SU-DHL-6 (cell line): ENCODE measurements around the gene FLNB.

Source experiments
- EZH2phosphoT487 ChIP-seq: fragments of 200-600 bp; sonication (generic), shearing (Covaris generic); conservative IDR thresholded peaks from 2 replicates; pipeline ENCODE4 v1.6.1; 2018; ENCODE audit warnings: mild to moderate bottlenecking, antibody characterized with exemption, low read length, moderate library complexity, mixed read lengths
- TF ChIP-seq, protein P1 (sequence below): fragments of 200-600 bp; sonication (generic); IDR thresholded peaks from one replicate; pipeline ENCODE4 v1.5.1; 2017; ENCODE audit warnings: antibody characterized with exemption, mild to moderate bottlenecking, low read length, moderate library complexity; ENCODE audit not compliant: insufficient read depth, poor library complexity, severe bottlenecking

DNA sequence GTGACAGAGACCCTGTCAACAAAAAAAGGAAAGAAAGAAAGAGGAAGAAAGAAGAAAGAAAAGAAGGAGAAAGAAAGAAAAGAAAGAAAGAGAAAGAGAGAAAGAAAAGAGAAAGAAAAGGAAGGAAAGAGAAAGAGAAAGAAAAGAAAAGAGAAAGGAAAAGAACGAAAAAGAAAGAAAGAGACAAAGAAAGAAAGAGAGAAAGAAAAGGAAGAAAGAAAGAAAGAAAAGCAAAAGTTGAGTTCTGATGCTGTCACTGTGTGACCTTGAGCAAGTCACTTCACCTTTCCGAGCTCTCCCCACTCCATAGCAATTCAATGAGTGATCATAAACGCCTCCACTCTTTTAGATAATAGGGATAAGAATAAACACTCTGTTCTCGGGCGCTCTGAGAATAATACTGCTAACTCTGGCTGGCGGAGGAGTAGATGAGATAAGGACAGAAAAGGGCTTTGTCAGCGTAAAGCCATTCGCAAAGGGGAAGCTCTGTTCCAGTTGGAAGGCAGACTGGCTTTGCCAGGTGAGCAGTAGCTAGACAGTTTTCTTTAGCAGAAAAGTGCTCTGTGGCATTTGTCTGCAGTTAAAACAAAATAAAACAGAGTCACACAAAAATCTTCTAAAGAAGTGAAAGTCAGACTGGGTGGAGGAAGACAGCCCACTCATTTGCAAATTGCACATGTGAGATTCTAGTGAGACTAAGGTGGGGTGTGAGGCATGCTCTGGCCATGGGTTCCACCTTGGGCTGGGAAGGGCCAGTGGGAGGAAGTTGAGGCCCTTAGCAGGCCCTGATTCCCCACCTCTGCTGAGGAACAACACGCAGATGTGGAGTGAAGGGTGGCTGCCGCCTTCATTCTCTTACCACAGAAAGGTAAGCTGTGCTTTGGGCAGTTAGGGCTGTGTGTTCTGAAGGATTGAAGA, 9.6 kb upstream of the FLNB start:
- TF ChIP-seq, protein P1, sequence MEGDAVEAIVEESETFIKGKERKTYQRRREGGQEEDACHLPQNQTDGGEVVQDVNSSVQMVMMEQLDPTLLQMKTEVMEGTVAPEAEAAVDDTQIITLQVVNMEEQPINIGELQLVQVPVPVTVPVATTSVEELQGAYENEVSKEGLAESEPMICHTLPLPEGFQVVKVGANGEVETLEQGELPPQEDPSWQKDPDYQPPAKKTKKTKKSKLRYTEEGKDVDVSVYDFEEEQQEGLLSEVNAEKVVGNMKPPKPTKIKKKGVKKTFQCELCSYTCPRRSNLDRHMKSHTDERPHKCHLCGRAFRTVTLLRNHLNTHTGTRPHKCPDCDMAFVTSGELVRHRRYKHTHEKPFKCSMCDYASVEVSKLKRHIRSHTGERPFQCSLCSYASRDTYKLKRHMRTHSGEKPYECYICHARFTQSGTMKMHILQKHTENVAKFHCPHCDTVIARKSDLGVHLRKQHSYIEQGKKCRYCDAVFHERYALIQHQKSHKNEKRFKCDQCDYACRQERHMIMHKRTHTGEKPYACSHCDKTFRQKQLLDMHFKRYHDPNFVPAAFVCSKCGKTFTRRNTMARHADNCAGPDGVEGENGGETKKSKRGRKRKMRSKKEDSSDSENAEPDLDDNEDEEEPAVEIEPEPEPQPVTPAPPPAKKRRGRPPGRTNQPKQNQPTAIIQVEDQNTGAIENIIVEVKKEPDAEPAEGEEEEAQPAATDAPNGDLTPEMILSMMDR, result no peak
- no peak for TF ChIP-seq EZH2phosphoT487
